GM12878 (cell line): Measurements from ENCODE around the gene DIDO1. TPM values are rescaled to one million over a fixed set of nuclear protein-coding genes. Genes with fewer than 3 reads are reported as not detected.

Experiments used
- ATAC-seq: fragments of 200-7000 bp; cut with Tn5 transposase; 3 replicates; pipeline ENCODE4 v1.9.1; 2020; ENCODE audit warnings: mild to moderate bottlenecking, moderate library complexity
- BruUV-seq: library from RNA; stranded (reverse); fragments of 400-500 nt; replicated peaks from 2 replicates; lab custom pipeline; 2021; lab: Mats Ljungman, UMichigan
- CTCF ChIA-PET: fragments of 300-600 bp; sonication (Branson Sonifier 250); formaldehyde crosslinking; extraction: SDS; loops from one replicate; lab custom pipeline; 2021; ENCODE audit warnings: inconsistent platforms; lab: Yijun Ruan, JAX
- POLR2A ChIA-PET: fragments of 350-600 bp; formaldehyde crosslinking; extraction: SDS; loops from one replicate; lab custom pipeline; 2021; ENCODE audit warnings: inconsistent platforms; lab: Charles Lee
- RAD21 ChIA-PET: fragments of 300-600 bp; sonication (Branson Sonifier 250); formaldehyde crosslinking; loops from one replicate; lab custom pipeline; 2023; ENCODE audit warnings: antibody characterized with exemption; ENCODE audit not compliant: unreplicated experiment; lab: Charles Lee
- SMC1A ChIA-PET: fragments of 300-600 bp; sonication (Branson Sonifier 250); formaldehyde crosslinking; loops from one replicate; lab custom pipeline; 2023; ENCODE audit not compliant: unreplicated experiment, uncharacterized antibody; lab: Charles Lee
- DNase-seq: peaks from one replicate; pipeline ENCODE4 v3.0.0-alpha.2; 2011; ENCODE audit warnings: low read depth, low spot score
- FAIRE-seq: peaks from 3 replicates; lab custom pipeline; 2011; peaks lifted over from hg19 to GRCh38; lab: Jason Lieb, UNC
- H2AFZ ChIP-seq: 2 replicates; pipeline ENCODE4 v1.6.0; 2011; ENCODE audit warnings: low read depth, low read length, control low read depth; ENCODE audit not compliant: control insufficient read depth
- H3K27ac ChIP-seq: 2 replicates; pipeline ENCODE4 v1.5.1; 2011; ENCODE audit warnings: control low read depth; ENCODE audit not compliant: control insufficient read depth, insufficient read depth
- H3K27me3 ChIP-seq, 2 experiments: replicated peaks in 1 of 2; 2 replicates each; pipeline versions ENCODE4 v1.6.0 to v1.6.1; 2011; ENCODE audit warnings: low read length in 1 of 2; ENCODE audit not compliant: control insufficient read depth in 2 of 2, insufficient read depth in 2 of 2
- H3K36me3 ChIP-seq, 2 experiments: 2 replicates each; pipeline ENCODE4 v1.5.1; 2011; ENCODE audit warnings: low read length in 1 of 2; ENCODE audit not compliant: control insufficient read depth in 2 of 2, insufficient read depth in 2 of 2
- H3K4me1 ChIP-seq: 2 replicates; pipeline ENCODE4 v1.6.1; 2011; ENCODE audit warnings: mild to moderate bottlenecking, low read length, moderate library complexity, mixed read lengths; ENCODE audit not compliant: control insufficient read depth, insufficient read depth
- H3K4me2 ChIP-seq: 2 replicates; pipeline ENCODE4 v1.6.0; 2011; ENCODE audit warnings: control low read depth; ENCODE audit not compliant: control insufficient read depth, insufficient read depth
- H3K4me3 ChIP-seq: fragments of 200-600 bp; sonication (generic); 2 replicates; pipeline ENCODE4 v1.5.1; 2016
- H3K79me2 ChIP-seq: 2 replicates; pipeline ENCODE4 v1.6.0; 2011; ENCODE audit warnings: low read length; ENCODE audit not compliant: control insufficient read depth, insufficient read depth
- H3K9ac ChIP-seq: 2 replicates; pipeline ENCODE4 v1.8.0; 2011; ENCODE audit warnings: low read length, control low read depth, mixed read lengths; ENCODE audit not compliant: control insufficient read depth, insufficient read depth
- H3K9me3 ChIP-seq: replicated peaks from 3 replicates; pipeline ENCODE4 v1.5.1; 2011; ENCODE audit warnings: mild to moderate bottlenecking, low read length; ENCODE audit not compliant: control insufficient read depth, insufficient read depth
- H4K20me1 ChIP-seq: 2 replicates; pipeline ENCODE4 v1.6.0; 2011; ENCODE audit not compliant: control insufficient read depth, insufficient read depth
- ATF2 ChIP-seq: IDR thresholded peaks from 2 replicates; pipeline ENCODE4 v1.6.1; 2012; ENCODE audit warnings: low read length, inconsistent platforms
- ATF3 ChIP-seq: IDR thresholded peaks from 2 replicates; pipeline ENCODE4 v1.6.1; 2011; ENCODE audit warnings: low read depth, mild to moderate bottlenecking, low read length, moderate library complexity, borderline replicate concordance; ENCODE audit errors: extremely low read depth
- BMI1 ChIP-seq: fragments of 450-650 bp; IDR thresholded peaks from 2 replicates; pipeline ENCODE4 v1.6.1; 2016; ENCODE audit warnings: mild to moderate bottlenecking, moderate library complexity, borderline replicate concordance
- BRCA1 ChIP-seq: IDR thresholded peaks from 2 replicates; pipeline ENCODE4 v1.6.1; 2011; ENCODE audit warnings: low read depth, low read length, improper control_type of control experiment
- CBX5 ChIP-seq: sonication (generic); IDR thresholded peaks from 2 replicates; pipeline ENCODE4 v1.6.1; 2016; ENCODE audit warnings: low read depth, moderate library complexity, mild to moderate bottlenecking, inconsistent platforms
- CEBPB ChIP-seq, 2 experiments: fragments of 150-350 bp in 1 of 2; IDR thresholded peaks; 2 replicates each; pipeline ENCODE4 v1.6.1; 2012 to 2014; ENCODE audit warnings: low read depth in 2 of 2, low read length in 2 of 2, borderline replicate concordance in 1 of 2, inconsistent platforms in 1 of 2
- ESRRA ChIP-seq: IDR thresholded peaks from 2 replicates; pipeline ENCODE4 v1.6.1; 2012; ENCODE audit warnings: mild to moderate bottlenecking, low read length, improper control_type of control experiment
- FOS ChIP-seq: IDR thresholded peaks from 3 replicates; pipeline ENCODE4 v1.6.1; 2011; ENCODE audit warnings: borderline replicate concordance; ENCODE audit not compliant: insufficient read length; ENCODE audit errors: extremely low read depth
- GABPA ChIP-seq: IDR thresholded peaks from 2 replicates; pipeline ENCODE4 v1.6.1; 2014; ENCODE audit warnings: antibody characterized with exemption, low read depth, mild to moderate bottlenecking, inconsistent platforms
- NBN ChIP-seq: fragments of 450-650 bp; IDR thresholded peaks from 2 replicates; pipeline ENCODE4 v1.6.1; 2016
- NRF1 ChIP-seq: conservative IDR thresholded peaks from 2 replicates; pipeline ENCODE4 v1.6.1; 2011; ENCODE audit warnings: mild to moderate bottlenecking, low read depth, low read length, improper control_type of control experiment
- RELA ChIP-seq: fragments of 450-650 bp; IDR thresholded peaks from 2 replicates; pipeline ENCODE4 v1.8.0; 2014; ENCODE audit warnings: borderline replicate concordance; ENCODE audit not compliant: partially characterized antibody
- SIN3A ChIP-seq: IDR thresholded peaks from 2 replicates; pipeline ENCODE4 v1.6.1; 2012; ENCODE audit warnings: low read depth, low read length, improper control_type of control experiment
- YY1 ChIP-seq: IDR thresholded peaks from 2 replicates; pipeline ENCODE4 v1.6.1; 2011; ENCODE audit warnings: low read depth, mild to moderate bottlenecking, low read length
- WGBS: methylation state at CpG from one replicate; pipeline ENCODE4 v1.1.6; 2016; ENCODE audit warnings: low lambda C conversion rate; ENCODE audit not compliant: insufficient replicate concordance, insufficient coverage; ENCODE audit errors: missing lambda C conversion rate; 5-methylcytosine and 5-hydroxymethylcytosine counted together
- in situ Hi-C: fragments of 300-500 bp; cut with MboI; formaldehyde crosslinking; loops from 9 replicates; pipeline ENCODE4 v1.14.3; 2018; ENCODE audit warnings: mixed read lengths
- intact Hi-C: fragments of 100-400 bp; cut with micrococcal nuclease; formaldehyde crosslinking; loops from one replicate; pipeline ENCODE4 v1.14.2; 2022; ENCODE audit not compliant: unreplicated experiment
- polyA plus RNA-seq, 11 experiments: library from polyadenylated mRNA; depleted of rRNA in 4 of 11; unstranded in 6 of 11; stranded (reverse) in 5 of 11; fragments of >200 nt; fragmentation: Nextera tagmentation in 4 of 11; fragmentation: Illumina TruSeq in 1 of 11; extraction: Ambion mirVana in 4 of 11; extraction: Trizol in 1 of 11; gene quantifications; 1 replicate in 1 of 11; 2 replicates in 10 of 11; pipeline versions ENCODE4 v1.2.1 to v1.2.3, GENCODE V29; 2011 to 2016; ENCODE audit warnings: inconsistent platforms in 2 of 11, missing spikeins in 2 of 11, low read depth in 1 of 11
- total RNA-seq, 4 experiments: library from RNA; depleted of rRNA in 3 of 4; stranded (reverse); fragments of >200 nt in 3 of 4; fragmentation: Illumina TruSeq in 1 of 4; extraction: Trizol in 1 of 4; gene quantifications; 2 replicates each; pipeline versions ENCODE4 v1.2.1 to v1.2.3, GENCODE V29; 2013 to 2021

Gene DIDO1
- total and polyA plus RNA-seq, 10 of the 15 experiments (the other 5 are each of a cell fraction or from before 2014, with no cell fraction given): 5.5 to 56.4 (median 38.4) TPM

GRCh38 chr20:62885896-62886708 lies 40.2 kb downstream of the DIDO1 start:
- no peaks in the 10 kb centered on the region for H3K9me3 ChIP-seq
- POLR2A ChIA-PET: no interaction called here
- no peak overlapping the region for H3K27ac ChIP-seq
- H3K4me1 ChIP-seq: no peaks in the 10 kb centered on the region
- H3K4me2 ChIP-seq: no peak overlapping the region
- H3K4me3 ChIP-seq: no peak overlapping the region
- H3K36me3 ChIP-seq: peaks cover 21 to 22% of the 10 kb centered on the region in 2 experiments
- no TSS peak for BruUV-seq
- RAD21 ChIA-PET: no interaction called here
- no peak for ATAC-seq
- no peaks in the 10 kb centered on the region; the same call in 1 of the 2 replicates for H4K20me1 ChIP-seq
- intact Hi-C loops: no loop called here
- H3K9ac ChIP-seq: no peak overlapping the region
- CTCF ChIA-PET: interaction anchor here (0.5 to 1.0 kb wide), 2 partner anchors 48 to 51 kb away, joined by 4 to 5 read pairs; no protein-coding TSS in a partner anchor
- no peaks in the 10 kb centered on the region for H3K79me2 ChIP-seq
- TF ChIP-seq GABPA: no peak
- no peak for TF ChIP-seq BRCA1
- no peak for TF ChIP-seq CBX5
- TF ChIP-seq NRF1: no peak
- no peak for TF ChIP-seq CEBPB (IDR thresholded peaks at IDR 0.05; ENCODE audit: borderline replicate concordance in 1 of 2, low read depth in 2 of 2, low read length in 2 of 2)
- TF ChIP-seq SIN3A: no peak
- TF ChIP-seq NBN: no peak
- no peak for TF ChIP-seq ESRRA
- TF ChIP-seq BMI1: no peak
- no peak for TF ChIP-seq YY1
- TF ChIP-seq FOS: no peak
- no peak for TF ChIP-seq ATF2
- no peak for TF ChIP-seq ATF3
- TF ChIP-seq RELA: no peak
- DNase-seq: no peak
- no peak for FAIRE-seq
- SMC1A ChIA-PET: interaction anchor here (1.5 kb wide), 1 partner anchor 14 kb away, joined by 3 read pairs; no protein-coding TSS in a partner anchor
- in situ Hi-C loops: no loop called here
- no peak overlapping the region for H2AFZ ChIP-seq
- no peaks in the 10 kb centered on the region for H3K27me3 ChIP-seq
- WGBS: 58% methylated on average over 23 of the region's 23 CpGs
